HEK293T (cell line): Measurements from ENCODE around the gene WWOX.

Experiments used
- CTCF ChIA-PET: fragments of 350-600 bp; formaldehyde crosslinking; extraction: SDS; loops from one replicate; lab custom pipeline; 2021; ENCODE audit warnings: antibody characterized with exemption, inconsistent platforms; lab: Yijun Ruan, JAX
- POLR2A ChIA-PET: fragments of 350-600 bp; formaldehyde crosslinking; extraction: SDS; loops from one replicate; lab custom pipeline; 2020; ENCODE audit warnings: antibody characterized with exemption, inconsistent platforms; lab: Yijun Ruan, JAX
- DNase-seq: peaks from one replicate; pipeline ENCODE4 v3.0.0; 2012; ENCODE audit warnings: mixed read lengths; ENCODE audit errors: extremely low spot score
- ARNT ChIP-seq: fragments of 450-650 bp; IDR thresholded peaks from 2 replicates; pipeline ENCODE4 v1.6.1; 2017; ENCODE audit warnings: mild to moderate bottlenecking
- BHLHE40 ChIP-seq: fragments of 450-650 bp; IDR thresholded peaks from 2 replicates; pipeline ENCODE4 v1.6.1; 2016; ENCODE audit warnings: mild to moderate bottlenecking, moderate library complexity, borderline replicate concordance
- CTBP1 ChIP-seq: fragments of 450-650 bp; IDR thresholded peaks from 2 replicates; pipeline ENCODE4 v1.6.1; 2016; ENCODE audit warnings: borderline replicate concordance
- ELF4 ChIP-seq: fragments of 450-650 bp; IDR thresholded peaks from 2 replicates; pipeline ENCODE4 v1.6.1; 2017; ENCODE audit warnings: antibody characterized with exemption
- FOXA1 ChIP-seq: fragments of 450-650 bp; IDR thresholded peaks from 2 replicates; pipeline ENCODE4 v1.6.1; 2016; ENCODE audit warnings: mild to moderate bottlenecking
- FOXK2 ChIP-seq: fragments of 450-650 bp; IDR thresholded peaks from 2 replicates; pipeline ENCODE4 v1.6.1; 2016; ENCODE audit warnings: mild to moderate bottlenecking
- FOXM1 ChIP-seq: fragments of 450-650 bp; IDR thresholded peaks from 2 replicates; pipeline ENCODE4 v1.6.1; 2017; ENCODE audit warnings: mild to moderate bottlenecking, borderline replicate concordance
- HDGF ChIP-seq: fragments of 450-650 bp; IDR thresholded peaks from 2 replicates; pipeline ENCODE4 v1.6.1; 2017; ENCODE audit warnings: antibody characterized with exemption, borderline replicate concordance
- L3MBTL2 ChIP-seq: fragments of 450-650 bp; conservative IDR thresholded peaks from 2 replicates; pipeline ENCODE4 v1.6.1; 2016; ENCODE audit warnings: mild to moderate bottlenecking
- LEF1 ChIP-seq: fragments of 450-650 bp; IDR thresholded peaks from 2 replicates; pipeline ENCODE4 v1.6.1; 2017; ENCODE audit warnings: mild to moderate bottlenecking, borderline replicate concordance
- NFRKB ChIP-seq: fragments of 450-650 bp; IDR thresholded peaks from 2 replicates; pipeline ENCODE4 v1.6.1; 2016; ENCODE audit warnings: mild to moderate bottlenecking, moderate library complexity
- SP1 ChIP-seq: fragments of 450-650 bp; IDR thresholded peaks from 2 replicates; pipeline ENCODE4 v1.6.1; 2017
- SUZ12 ChIP-seq: fragments of 450-650 bp; IDR thresholded peaks from 2 replicates; pipeline ENCODE4 v1.6.1; 2016; ENCODE audit warnings: mild to moderate bottlenecking
- TARDBP ChIP-seq: fragments of 450-650 bp; IDR thresholded peaks from 2 replicates; pipeline ENCODE4 v1.6.1; 2016
- ZNF384 ChIP-seq: fragments of 450-650 bp; IDR thresholded peaks from 2 replicates; pipeline ENCODE4 v1.6.1; 2016
- TF ChIP-seq, protein P1 (sequence below): fragments of 450-650 bp; IDR thresholded peaks from 2 replicates; pipeline ENCODE4 v1.6.1; 2016

Gene WWOX

DNA sequence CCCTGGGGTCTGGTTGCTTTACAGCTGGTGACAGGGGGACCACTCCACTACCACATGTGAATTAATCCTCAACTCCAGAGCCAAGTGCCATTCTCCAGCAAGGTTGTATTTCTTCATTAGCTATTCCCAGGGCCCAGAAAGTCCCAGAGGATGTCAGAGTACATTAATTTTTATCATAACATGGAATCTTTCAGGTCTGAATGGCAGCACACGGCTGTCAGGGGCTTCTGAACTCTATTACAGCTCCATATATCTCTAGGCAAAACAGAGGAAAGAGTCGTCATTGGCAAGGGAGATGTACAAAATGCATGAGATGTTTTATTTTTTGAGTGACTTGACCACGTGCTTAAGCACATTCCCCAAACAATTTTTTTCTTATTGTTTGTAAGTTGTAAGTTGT, 303.4 kb downstream of the WWOX start:
- DNase-seq, result no peak
- CTCF ChIA-PET, result no interaction called here
- TF ChIP-seq FOXM1, result no peak
- no peak for TF ChIP-seq TARDBP
- no peak for TF ChIP-seq SP1
- no peak for TF ChIP-seq ARNT
- TF ChIP-seq, protein P1, sequence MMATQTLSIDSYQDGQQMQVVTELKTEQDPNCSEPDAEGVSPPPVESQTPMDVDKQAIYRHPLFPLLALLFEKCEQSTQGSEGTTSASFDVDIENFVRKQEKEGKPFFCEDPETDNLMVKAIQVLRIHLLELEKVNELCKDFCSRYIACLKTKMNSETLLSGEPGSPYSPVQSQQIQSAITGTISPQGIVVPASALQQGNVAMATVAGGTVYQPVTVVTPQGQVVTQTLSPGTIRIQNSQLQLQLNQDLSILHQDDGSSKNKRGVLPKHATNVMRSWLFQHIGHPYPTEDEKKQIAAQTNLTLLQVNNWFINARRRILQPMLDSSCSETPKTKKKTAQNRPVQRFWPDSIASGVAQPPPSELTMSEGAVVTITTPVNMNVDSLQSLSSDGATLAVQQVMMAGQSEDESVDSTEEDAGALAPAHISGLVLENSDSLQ, result no peak
- TF ChIP-seq ELF4, result no peak
- TF ChIP-seq CTBP1, result no peak
- no peak for TF ChIP-seq FOXK2
- no peak for TF ChIP-seq LEF1
- no peak for TF ChIP-seq SUZ12
- TF ChIP-seq NFRKB, result no peak
- no peak for TF ChIP-seq HDGF
- TF ChIP-seq ZNF384, result no peak
- TF ChIP-seq L3MBTL2, result no peak
- POLR2A ChIA-PET, result no interaction called here

DNA sequence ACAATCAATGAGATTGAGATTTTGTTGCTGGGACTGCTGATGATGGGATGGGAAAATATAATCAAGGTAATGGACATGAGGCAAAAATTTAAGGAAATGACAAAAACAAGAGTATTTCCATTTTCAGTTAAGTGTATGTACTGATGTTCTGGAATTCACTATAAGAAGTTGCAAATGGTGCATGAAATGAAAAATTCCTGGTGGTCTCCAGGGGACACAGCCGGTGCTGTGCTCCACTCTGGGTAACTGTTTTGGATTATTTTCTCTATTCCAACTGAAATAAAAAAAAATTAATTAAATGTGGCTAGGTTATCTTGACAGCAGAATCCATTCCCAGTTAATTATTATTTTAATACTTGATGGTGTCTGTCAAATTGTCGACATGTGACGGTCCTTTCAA, 305.6 kb downstream of the WWOX start:
- no peak for DNase-seq
- ChIA-PET CTCF (no interaction called here), POLR2A (no interaction called here)
- no peak for TF ChIP-seq CTBP1
- TF ChIP-seq FOXK2, result no peak
- TF ChIP-seq ARNT, result no peak
- no peak for TF ChIP-seq HDGF
- no peak for TF ChIP-seq NFRKB
- TF ChIP-seq L3MBTL2, result no peak
- TF ChIP-seq SP1, result no peak
- no peak for TF ChIP-seq TARDBP
- TF ChIP-seq SUZ12, result no peak
- TF ChIP-seq FOXM1, result no peak
- TF ChIP-seq ELF4, result no peak

DNA sequence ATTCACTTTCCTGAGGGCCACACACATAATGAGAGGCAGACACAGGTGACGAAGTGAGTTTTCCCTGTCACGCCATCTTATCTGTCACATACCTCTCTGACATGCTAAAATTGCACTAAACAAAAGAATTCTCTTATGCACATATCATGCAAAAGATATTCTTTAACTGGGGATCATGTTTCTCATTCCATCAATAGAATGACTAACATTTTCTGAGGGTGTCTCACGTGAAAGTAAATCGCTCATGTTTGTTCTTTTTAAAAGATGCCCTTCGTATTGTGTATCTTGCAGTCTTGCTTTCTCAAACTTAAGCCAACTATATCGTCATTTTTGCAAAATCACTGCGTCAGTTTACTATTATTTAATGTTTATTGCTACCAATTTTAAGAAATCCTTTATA, 306.4 kb downstream of the WWOX start:
- POLR2A ChIA-PET, result no interaction called here
- TF ChIP-seq LEF1 (no peak), ELF4 (no peak), BHLHE40 (no peak), L3MBTL2 (no peak), SUZ12 (no peak), FOXK2 (no peak)
- DNase-seq, result no peak
- CTCF ChIA-PET, result no interaction called here

DNA sequence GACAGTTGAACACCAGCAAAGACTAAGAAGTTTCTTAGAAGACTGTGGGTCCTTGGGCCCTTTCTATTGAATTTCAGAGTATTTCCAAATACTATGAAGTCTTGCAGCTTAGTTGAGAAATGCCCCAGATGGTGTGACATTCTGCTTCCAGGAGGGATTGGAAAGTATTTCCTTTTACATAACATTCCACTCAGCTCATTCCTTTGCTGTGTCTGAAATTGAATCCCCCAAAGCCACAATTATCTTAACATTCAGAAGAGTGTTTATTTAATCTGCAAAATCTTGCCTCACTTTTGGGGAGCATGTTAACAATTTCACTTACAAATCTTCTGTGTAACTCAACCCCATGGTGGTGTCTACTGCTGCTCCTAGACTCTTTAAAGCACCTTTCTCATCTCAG, 307.7 kb downstream of the WWOX start:
- TF ChIP-seq, protein P1, result no peak
- TF ChIP-seq HDGF (no peak), CTBP1 (no peak), TARDBP (no peak), FOXM1 (no peak), SP1 (no peak), NFRKB (no peak), LEF1 (no peak), ARNT (no peak), SUZ12 (no peak), FOXK2 (no peak), BHLHE40 (no peak), ELF4 (no peak), L3MBTL2 (no peak)
- CTCF ChIA-PET, result no interaction called here
- POLR2A ChIA-PET, result no interaction called here
- DNase-seq, result no peak

DNA sequence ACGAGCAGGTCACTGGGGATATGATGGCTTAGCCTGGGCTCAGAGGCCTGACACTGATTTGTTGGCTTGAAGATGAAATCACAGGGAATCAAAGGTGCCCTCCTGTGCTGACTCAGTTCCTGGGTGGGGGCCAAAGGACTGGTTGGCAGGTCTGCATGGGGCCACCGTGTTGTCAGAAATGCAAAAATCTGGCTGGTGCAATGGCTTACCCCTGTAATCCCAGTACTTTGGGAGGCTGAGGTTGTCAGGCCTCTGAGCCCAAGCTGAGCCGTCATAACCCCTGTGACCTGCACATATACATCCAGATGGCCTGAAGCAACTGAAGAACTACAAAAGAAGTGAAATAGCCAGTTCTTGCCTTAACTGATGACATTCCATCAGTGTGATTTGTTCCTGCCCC, 314.2 kb downstream of the WWOX start:
- POLR2A ChIA-PET, result no interaction called here
- DNase-seq, result no peak
- CTCF ChIA-PET, result interaction anchor here (0.5 kb wide), 1 partner anchor 40 kb away, joined by 3 read pairs; no protein-coding TSS in a partner anchor
- TF ChIP-seq ARNT, result no peak

DNA sequence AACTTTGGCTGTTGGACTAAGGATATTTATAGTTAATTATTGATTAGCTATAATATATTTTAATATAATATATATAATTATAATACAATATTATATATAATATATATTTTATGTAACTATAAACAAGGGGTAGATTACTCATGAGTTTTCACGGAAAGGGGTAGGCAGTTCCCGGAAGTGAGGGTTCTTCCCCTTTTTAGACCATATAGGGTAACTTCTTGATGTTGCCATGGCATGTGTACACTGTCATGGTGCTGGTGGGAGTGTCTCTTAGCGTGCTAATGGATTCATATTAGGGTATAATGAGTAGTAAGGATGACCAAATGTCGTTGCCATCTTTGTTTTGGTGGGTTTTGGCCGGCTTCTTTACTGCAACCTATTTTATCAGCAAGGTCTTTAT, 315.6 kb downstream of the WWOX start:
- POLR2A ChIA-PET, result no interaction called here
- DNase-seq, result no peak
- TF ChIP-seq CTBP1, result no peak
- TF ChIP-seq BHLHE40, result no peak
- TF ChIP-seq NFRKB, result no peak
- no peak for TF ChIP-seq FOXK2
- TF ChIP-seq SP1, result no peak
- no peak for TF ChIP-seq LEF1
- TF ChIP-seq HDGF, result no peak
- no peak for TF ChIP-seq ARNT
- no peak for TF ChIP-seq FOXM1
- TF ChIP-seq FOXA1, result no peak
- no peak for TF ChIP-seq ZNF384
- TF ChIP-seq TARDBP, result no peak
- no peak for TF ChIP-seq L3MBTL2
- TF ChIP-seq SUZ12, result no peak
- TF ChIP-seq, protein P1, result no peak
- no peak for TF ChIP-seq ELF4
- CTCF ChIA-PET, result no interaction called here

DNA sequence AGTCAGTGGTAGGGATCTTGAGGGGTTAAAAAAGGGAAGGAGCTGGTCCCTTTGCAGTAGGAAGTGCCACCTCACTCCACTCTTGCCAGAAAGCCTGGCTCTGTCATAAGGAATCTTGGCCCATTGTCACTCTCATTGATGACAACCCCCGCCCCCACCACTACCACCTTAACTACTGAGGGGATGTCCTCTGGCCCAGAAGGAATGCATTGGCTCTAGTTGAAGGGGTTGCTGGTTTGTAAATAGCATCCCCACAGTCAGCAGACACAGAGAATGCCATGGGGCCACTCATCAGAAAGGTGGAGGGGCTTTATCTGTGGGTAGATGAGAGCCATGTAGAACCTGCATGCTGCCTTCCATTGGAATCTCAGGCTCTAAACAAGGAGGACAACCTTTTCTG, 316.2 kb downstream of the WWOX start:
- no peak for TF ChIP-seq L3MBTL2
- TF ChIP-seq, protein P1, result no peak
- no peak for TF ChIP-seq NFRKB
- TF ChIP-seq BHLHE40, result no peak
- no peak for TF ChIP-seq FOXM1
- TF ChIP-seq ZNF384, result no peak
- no peak for TF ChIP-seq SP1
- no peak for TF ChIP-seq TARDBP
- no peak for TF ChIP-seq ARNT
- no peak for TF ChIP-seq LEF1
- POLR2A ChIA-PET, result no interaction called here
- CTCF ChIA-PET, result no interaction called here
- DNase-seq, result no peak
